Forelimb muscle (tissue), 1 donor: Measurements from ENCODE around the gene RETREG2. TPM values are rescaled to one million over a fixed set of nuclear protein-coding genes. Genes with fewer than 3 reads are reported as not detected.

Experiments
- polyA plus RNA-seq: library from polyadenylated mRNA; unstranded; fragments of 120-200 nt; gene quantifications from one replicate; pipeline ENCODE4 v1.2.1, GENCODE V29; 2013; ENCODE audit not compliant: insufficient read length

The RETREG2 gene
- polyA plus RNA-seq, 1 donor = 39.8 TPM

Other genes starting within 250 kb of the RETREG2 start
- gene CDK5R2, start 218.6 kb upstream of the RETREG2 start, polyA plus RNA-seq = 0.29 TPM
- gene FEV, start 193.1 kb upstream of the RETREG2 start, polyA plus RNA-seq = not detected
- gene CRYBA2, start 184.9 kb upstream of the RETREG2 start, polyA plus RNA-seq = not detected
- gene CFAP65, start 136.8 kb upstream of the RETREG2 start, polyA plus RNA-seq = not detected
- not detected for gene IHH, start 117.4 kb upstream of the RETREG2 start, polyA plus RNA-seq
- gene NHEJ1, start 17.5 kb upstream of the RETREG2 start, polyA plus RNA-seq = 11.6 TPM
- gene SLC23A3, start 8.2 kb upstream of the RETREG2 start, polyA plus RNA-seq = 1.3 TPM
- 34.2 TPM for gene CNPPD1, start 1.4 kb upstream of the RETREG2 start, polyA plus RNA-seq
- gene ZFAND2B, start 28.5 kb downstream of the RETREG2 start, polyA plus RNA-seq = 21.0 TPM
- gene ABCB6, start 40.7 kb downstream of the RETREG2 start, polyA plus RNA-seq = 31.9 TPM
- 33.5 TPM for gene ATG9A, start 51.4 kb downstream of the RETREG2 start, polyA plus RNA-seq
- gene ANKZF1, start 51.5 kb downstream of the RETREG2 start, polyA plus RNA-seq = 26.8 TPM
- gene GLB1L, start 67.2 kb downstream of the RETREG2 start, polyA plus RNA-seq = 3.6 TPM
- 15.0 TPM for gene STK16, start 67.2 kb downstream of the RETREG2 start, polyA plus RNA-seq
- gene TUBA4B, start 75.0 kb downstream of the RETREG2 start, polyA plus RNA-seq = 0.20 TPM
- gene TUBA4A, start 75.6 kb downstream of the RETREG2 start, polyA plus RNA-seq = 139 TPM
- gene DNAJB2, start 101.1 kb downstream of the RETREG2 start, polyA plus RNA-seq = 82.4 TPM
- 0.13 TPM for gene PTPRN, start 131.1 kb downstream of the RETREG2 start, polyA plus RNA-seq
- gene RESP18, start 154.5 kb downstream of the RETREG2 start, polyA plus RNA-seq = not detected
- gene DNPEP, start 209.6 kb downstream of the RETREG2 start, polyA plus RNA-seq = 33.7 TPM
- 5,672 TPM for gene DES, start 240.1 kb downstream of the RETREG2 start, polyA plus RNA-seq